ENCODE results near the gene HRH2. TPM values are rescaled to one million over a fixed set of nuclear protein-coding genes. Genes with fewer than 3 reads are reported as not detected.

Gene HRH2
- total and polyA plus RNA-seq, 9 of the 15 experiments (the other 6 are each of a cell fraction or from before 2014, with no cell fraction given): 0.04 TPM; not detected in 8

- ATAC-seq: no peak
- H3K36me3 ChIP-seq (ENCODE audit: control insufficient read depth, insufficient read depth, low read length): no peaks in the 10 kb centered on the region
- no TSS peak for BruUV-seq (replicated peaks)
- no peak for FAIRE-seq
- no peak overlapping the region for H3K27ac ChIP-seq (ENCODE audit: extremely low read depth, low read depth, low read length)
- ChIA-PET POLR2A (no interaction called here), CTCF (ENCODE audit: low intra/inter-chr PET ratio) (no interaction called here)
- no peak overlapping the region for H3K4me3 ChIP-seq
- no peaks in the 10 kb centered on the region for H3K79me2 ChIP-seq (ENCODE audit: control insufficient read depth, insufficient read depth, low read length)
- H3K9me3 ChIP-seq (replicated peaks; ENCODE audit: control insufficient read depth, insufficient read depth, low read depth, low read length): no peaks in the 10 kb centered on the region
- intact Hi-C loops (cut with micrococcal nuclease) (no loop called here), in situ Hi-C loops (cut with MboI) (no loop called here)
- H3K4me2 ChIP-seq (ENCODE audit: insufficient read depth, low read length): no peak overlapping the region
- H3K27me3 ChIP-seq (ENCODE audit: control insufficient read depth in 2 of 2, insufficient read depth in 2 of 2, low read length in 2 of 2): peaks cover 33 to 93% of the 10 kb centered on the region in 2 experiments; a peak in 4 of 5 replicates
- H3K9ac ChIP-seq (ENCODE audit: insufficient read depth in 1 of 2, low read depth in 2 of 2, low read length in 2 of 2): no peak overlapping the region
- DNase-seq (ENCODE audit: extremely low read depth in 1 of 4, low spot score in 3 of 4): no peak
- no peaks in the 10 kb centered on the region for H3K9me1 ChIP-seq (ENCODE audit: control insufficient read depth, insufficient read depth, low read length)
- no peak for TF ChIP-seq PURB (CRISPR knock-in tag; IDR thresholded peaks at IDR 0.05; ENCODE audit: low read depth)
- no peak for TF ChIP-seq ILK (tag; IDR thresholded peaks at IDR 0.05; ENCODE audit: borderline replicate concordance, low read depth)
- TF ChIP-seq ZNF668 (CRISPR knock-in tag; IDR thresholded peaks at IDR 0.05): no peak
- no peak for TF ChIP-seq MITF (IDR thresholded peaks at IDR 0.05)
- no peak for TF ChIP-seq FOXO4 (CRISPR knock-in tag; IDR thresholded peaks at IDR 0.05)
- no peak for TF ChIP-seq KLF13 (tag; IDR thresholded peaks at IDR 0.05; ENCODE audit: borderline replicate concordance, low read depth)
- no peak for TF ChIP-seq HNRNPL (IDR thresholded peaks at IDR 0.05; ENCODE audit: low read depth, low read length)
- TF ChIP-seq MEIS2 (IDR thresholded peaks at IDR 0.05; ENCODE audit: partially characterized antibody): no peak
- no peak for TF ChIP-seq ZNF347 (CRISPR knock-in tag; IDR thresholded peaks at IDR 0.05; ENCODE audit: low read depth)
- whole genome bisulfite sequencing (ENCODE audit: insufficient coverage, low coverage, missing lambda C conversion rate): 0% methylated on average over 8 of the region's 8 CpGs
- peaks cover 22% of the 10 kb centered on the region; the same call in 1 of the 2 replicates for H4K20me1 ChIP-seq (replicated peaks; ENCODE audit: control insufficient read depth, insufficient read depth, low read length)
- no peaks in the 10 kb centered on the region for H3K4me1 ChIP-seq (replicated peaks in 1 of 2; ENCODE audit: control insufficient read depth in 2 of 2, insufficient read depth in 2 of 2, low read length in 2 of 2)
- H2AFZ ChIP-seq (ENCODE audit: low read depth, low read length): no peak overlapping the region
These were observed 22.1 kb downstream of the HRH2 start for GRCh38 chr5:175680020-175680419.
